Urinary bladder (tissue), 4 donors: ENCODE data around the gene CCL20. TPM values are rescaled to one million over a fixed set of nuclear protein-coding genes. Genes with fewer than 3 reads are reported as not detected.
"Not testable (repeated sequence)": the region's sequence is repeated elsewhere in the genome, so short reads cannot be mapped to it uniquely, and the experiment has no call there.

Experiments used
- DNase-seq: peaks from one replicate; pipeline ENCODE4 v3.0.0-alpha.2; 2015; ENCODE audit errors: extremely low spot score
- H3K27ac ChIP-seq: one replicate; pipeline ENCODE4 v1.5.1; 2013; ENCODE audit warnings: low read depth, mild to moderate bottlenecking, moderate library complexity
- H3K36me3 ChIP-seq: one replicate; pipeline ENCODE4 v1.6.1; 2013; ENCODE audit warnings: mild to moderate bottlenecking, moderate library complexity; ENCODE audit not compliant: insufficient read depth
- H3K4me1 ChIP-seq: one replicate; pipeline ENCODE4 v1.6.1; 2013; ENCODE audit warnings: mild to moderate bottlenecking, moderate library complexity; ENCODE audit not compliant: insufficient read depth
- H3K4me3 ChIP-seq: one replicate; pipeline ENCODE4 v1.5.1; 2013; ENCODE audit warnings: low read depth, low read length
- WGBS: extraction: QIAGEN DNeasy Blood & Tissue Kit; methylation state at CpG from one replicate; pipeline ENCODE4 v1.1.7; 2013; 5-methylcytosine and 5-hydroxymethylcytosine counted together
- polyA plus RNA-seq: library from polyadenylated mRNA; stranded (reverse); fragments of 200-250 nt; gene quantifications from one replicate; pipeline ENCODE4 v1.2.3, GENCODE V29; 2013
- total RNA-seq: library from RNA; depleted of rRNA; stranded (reverse); fragments of >200 nt; gene quantifications from one replicate; pipeline ENCODE4 v1.2.3, GENCODE V29; 2014
- donor health status: healthy with polysubstance abuse.
- donor health status: healthy.

CCL20 gene
- total and polyA plus RNA-seq, 2 donors, result 1.5 TPM; not detected in 1

DNA sequence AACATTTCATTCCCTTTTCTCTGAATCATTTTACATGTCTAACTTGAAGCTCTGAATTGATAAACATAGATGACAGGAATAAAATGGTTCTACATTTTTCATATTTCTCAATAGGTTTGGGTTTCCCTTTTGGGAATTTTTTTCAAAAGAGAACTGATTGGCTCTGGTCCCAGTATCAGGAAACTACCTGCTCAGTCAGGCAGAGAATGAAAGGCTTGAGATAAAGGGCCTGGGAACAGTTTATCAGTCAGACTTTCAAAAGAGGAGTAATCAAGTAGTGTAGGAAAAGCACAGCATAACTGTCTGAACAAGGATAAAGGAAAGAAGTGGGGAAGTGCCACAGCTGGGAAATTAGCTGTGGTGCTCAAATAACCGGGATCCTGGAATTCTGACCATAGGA lies 28.3 kb upstream of the CCL20 start:
- H3K4me1 ChIP-seq, result no peaks in the 10 kb centered on the region
- H3K4me3 ChIP-seq, result no peak overlapping the region
- H3K36me3 ChIP-seq, result no peaks in the 10 kb centered on the region
- DNase-seq, result no peak
- no peak overlapping the region for H3K27ac ChIP-seq
- 48% methylated on average over 1 of the region's 1 CpG for WGBS

GRCh38 chr2:227788561-227789018 lies 25.1 kb upstream of the CCL20 start:
- no peaks in the 10 kb centered on the region for H3K36me3 ChIP-seq
- no peak overlapping the region for H3K4me3 ChIP-seq
- WGBS, result 76% methylated on average over 4 of the region's 4 CpGs
- no peak for DNase-seq
- no peaks in the 10 kb centered on the region for H3K4me1 ChIP-seq
- H3K27ac ChIP-seq, result no peak overlapping the region

DNA sequence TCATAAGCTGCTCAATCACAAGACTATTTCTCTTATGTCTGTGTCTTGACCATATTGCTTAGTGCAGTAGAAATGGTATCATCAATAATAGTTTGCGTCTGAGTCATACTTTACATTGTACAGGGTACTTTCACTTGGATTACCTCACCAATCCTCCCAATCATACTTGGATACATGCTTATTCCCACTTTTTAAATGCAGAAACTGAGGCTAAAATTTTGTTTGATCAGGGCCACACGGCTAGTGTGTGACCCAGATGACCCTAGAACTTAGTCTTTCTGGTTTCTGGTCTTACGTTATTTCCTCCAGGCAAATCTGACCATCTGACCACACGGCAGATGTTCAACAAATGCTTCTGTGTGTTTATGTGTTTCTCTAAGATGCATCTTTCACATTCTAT lies 23.8 kb upstream of the CCL20 start:
- H3K36me3 ChIP-seq, result no peaks in the 10 kb centered on the region
- no peak overlapping the region for H3K27ac ChIP-seq
- no peak overlapping the region for H3K4me3 ChIP-seq
- 60% methylated on average over 4 of the region's 4 CpGs for WGBS
- no peaks in the 10 kb centered on the region for H3K4me1 ChIP-seq
- no peak for DNase-seq

GRCh38 chr2:227793148-227793712 lies 20.4 kb upstream of the CCL20 start:
- DNase-seq, result no peak
- Histone ChIP-seq H3K27ac (no peak overlapping the region), H3K36me3 (no peaks in the 10 kb centered on the region), H3K4me1 (no peaks in the 10 kb centered on the region), H3K4me3 (no peak overlapping the region)
- 86% methylated on average over 5 of the region's 5 CpGs for WGBS

GRCh38 chr2:227796045-227796711 lies 17.5 kb upstream of the CCL20 start:
- Histone ChIP-seq H3K36me3 (no peaks in the 10 kb centered on the region), H3K27ac (no peak overlapping the region), H3K4me1 (no peaks in the 10 kb centered on the region), H3K4me3 (no peak overlapping the region)
- no peak for DNase-seq
- 60% methylated on average over 12 of the region's 12 CpGs for WGBS

DNA sequence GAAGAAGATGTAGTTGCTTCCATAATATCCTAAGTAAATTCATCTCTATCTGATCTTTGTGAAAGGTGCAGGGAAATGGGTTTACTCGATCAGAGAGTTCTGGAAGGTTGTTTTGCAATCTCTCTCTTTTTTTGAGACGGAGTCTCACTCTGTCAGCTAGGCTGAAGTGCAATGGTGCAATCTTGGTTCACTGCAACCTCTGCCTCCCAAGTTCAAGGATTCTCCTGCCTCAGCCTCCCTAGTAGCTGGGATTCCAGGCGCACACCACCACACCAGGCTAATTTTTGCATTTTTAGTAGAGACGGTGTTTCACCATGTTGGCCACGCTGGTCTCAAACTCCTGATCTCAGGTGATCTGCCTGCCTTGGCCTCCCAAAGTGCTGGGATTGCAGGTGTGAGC lies 16.9 kb upstream of the CCL20 start:
- not testable (repeated sequence) for H3K36me3 ChIP-seq, H3K27ac ChIP-seq, DNase-seq, H3K4me1 ChIP-seq, H3K4me3 ChIP-seq
- WGBS, result 93% methylated on average over 5 of the region's 5 CpGs

- Histone ChIP-seq H3K4me3 (no peak overlapping the region), H3K27ac (no peak overlapping the region), H3K36me3 (no peaks in the 10 kb centered on the region), H3K4me1 (no peaks in the 10 kb centered on the region)
- no peak for DNase-seq
- 61% methylated on average over 3 of the region's 3 CpGs for WGBS
Measured at GRCh38 chr2:227799202-227799601, 14.4 kb upstream of the CCL20 start.

GRCh38 chr2:227802882-227803281 lies 10.8 kb upstream of the CCL20 start:
- 51% methylated on average over 2 of the region's 2 CpGs for WGBS
- no peak overlapping the region for H3K27ac ChIP-seq
- no peak for DNase-seq

GRCh38 chr2:227804975-227805374 lies 8.7 kb upstream of the CCL20 start:
- DNase-seq, result no peak
- H3K27ac ChIP-seq, result no peak overlapping the region
- no peak overlapping the region for H3K4me3 ChIP-seq
- WGBS, result 80% methylated on average over 4 of the region's 4 CpGs
- no peaks in the 10 kb centered on the region for H3K36me3 ChIP-seq
- H3K4me1 ChIP-seq, result no peaks in the 10 kb centered on the region

More at GRCh38 chr2:227802882-227803281, 10.8 kb upstream of the CCL20 start:
- Histone ChIP-seq H3K4me3 (no peak overlapping the region), H3K36me3 (no peaks in the 10 kb centered on the region), H3K4me1 (no peaks in the 10 kb centered on the region)

DNA sequence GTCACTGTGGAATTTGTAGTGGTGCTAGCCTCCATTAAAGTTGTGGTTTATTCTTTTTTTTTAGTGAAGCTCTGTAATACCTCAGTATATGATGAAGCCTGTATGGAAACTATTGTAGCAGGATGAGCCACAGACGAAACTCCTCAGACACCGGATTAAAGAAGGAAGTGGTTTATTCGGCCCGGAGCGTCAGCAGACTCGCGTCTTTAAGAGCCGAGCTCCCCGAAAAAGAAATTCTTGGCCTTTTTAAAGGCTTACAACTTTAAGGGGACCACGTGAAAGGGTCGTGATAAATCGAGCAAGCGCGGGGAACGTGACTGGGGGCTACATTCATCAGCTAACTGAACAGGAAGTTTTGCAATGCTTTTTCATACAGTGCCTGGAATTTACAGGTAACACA lies 8.1 kb upstream of the CCL20 start:
- Histone ChIP-seq H3K27ac (no peak overlapping the region), H3K36me3 (no peaks in the 10 kb centered on the region), H3K4me1 (no peaks in the 10 kb centered on the region), H3K4me3 (no peak overlapping the region)
- 59% methylated on average over 15 of the region's 15 CpGs for WGBS
- DNase-seq, result no peak

DNA sequence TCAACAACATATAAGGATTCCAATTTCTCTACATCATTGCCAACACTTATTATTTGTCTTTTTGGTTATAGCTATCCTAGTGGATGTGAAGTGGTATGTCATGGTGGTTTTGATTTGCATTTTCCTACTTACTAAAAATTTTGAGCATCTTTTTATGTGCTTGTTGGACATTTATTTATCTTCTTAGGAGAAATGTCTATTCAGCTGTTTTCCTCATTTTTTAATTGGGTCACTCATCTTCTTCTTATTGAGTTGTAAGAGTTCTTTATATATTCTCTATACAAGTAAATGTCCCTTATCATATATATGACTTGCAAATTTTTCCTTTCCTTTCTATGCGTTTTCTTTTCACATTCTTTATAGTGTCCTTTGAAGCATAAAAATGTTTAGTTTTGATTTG lies 4.7 kb upstream of the CCL20 start:
- 92% methylated on average over 1 of the region's 1 CpG for WGBS

DNA sequence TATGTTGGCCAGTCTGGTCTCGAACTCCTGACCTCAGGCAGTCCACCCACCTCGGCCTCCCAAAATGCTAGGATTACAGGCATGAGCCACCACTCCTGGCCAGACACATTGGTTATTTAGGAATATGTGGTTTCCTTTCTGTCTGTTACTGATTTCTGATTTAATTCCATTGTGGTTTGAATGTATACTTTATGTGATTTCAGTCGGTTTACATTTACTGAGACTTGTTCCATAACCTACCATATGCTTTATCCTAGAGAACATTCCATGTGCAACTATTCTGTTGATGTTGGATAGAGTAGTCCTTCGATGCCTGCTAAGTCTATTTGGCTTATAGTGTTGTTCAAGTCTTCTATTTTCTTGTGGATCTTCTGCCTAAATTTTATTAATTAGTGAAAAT lies 1.6 kb upstream of the CCL20 start:
- no peak overlapping the region for H3K4me3 ChIP-seq
- H3K4me1 ChIP-seq, result no peaks in the 10 kb centered on the region
- no peak overlapping the region for H3K27ac ChIP-seq
- 83% methylated on average over 4 of the region's 4 CpGs for WGBS
- DNase-seq, result no peak
- H3K36me3 ChIP-seq, result no peaks in the 10 kb centered on the region

More for the DNA sequence above, 4.7 kb upstream of the CCL20 start:
- Histone ChIP-seq H3K4me1 (no peaks in the 10 kb centered on the region), H3K36me3 (no peaks in the 10 kb centered on the region), H3K27ac (no peak overlapping the region), H3K4me3 (no peak overlapping the region)
- DNase-seq, result no peak

GRCh38 chr2:227813229-227813561 lies 447 bp upstream of the CCL20 start:
- H3K36me3 ChIP-seq, result no peaks in the 10 kb centered on the region
- H3K27ac ChIP-seq, result no peak overlapping the region
- H3K4me1 ChIP-seq, result no peaks in the 10 kb centered on the region
- H3K4me3 ChIP-seq, result no peak overlapping the region
- WGBS, result 86% methylated on average over 2 of the region's 2 CpGs
- no peak for DNase-seq

DNA sequence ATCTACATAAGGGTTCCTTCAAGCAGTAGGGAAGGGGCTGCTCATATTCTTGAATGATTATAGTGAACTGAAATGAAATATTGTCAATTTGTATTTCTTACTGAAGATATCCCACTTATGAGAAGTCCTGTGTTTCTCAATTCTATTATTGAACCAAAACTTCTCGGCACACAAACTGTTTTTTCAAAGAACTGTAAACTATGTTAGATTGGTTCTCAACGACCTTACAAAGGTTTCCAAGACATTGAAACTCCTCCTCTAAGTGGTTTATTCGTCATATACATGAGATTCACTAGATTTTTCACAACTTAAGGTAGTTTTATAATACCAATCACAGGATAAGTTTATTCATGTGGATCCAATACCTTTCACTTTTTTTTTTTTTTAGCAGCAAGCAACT lies 1.4 kb downstream of the CCL20 start:
- WGBS, result 65% methylated on average over 3 of the region's 3 CpGs
- Histone ChIP-seq H3K4me3 (no peak overlapping the region), H3K27ac (no peak overlapping the region), H3K4me1 (no peaks in the 10 kb centered on the region), H3K36me3 (no peaks in the 10 kb centered on the region)
- DNase-seq, result no peak
